Amygdala (tissue), 56 donors: ENCODE data around the gene PDZRN3.

ENCODE experiments used
- DNase-seq, 56 donors: peaks; one replicate each; lab custom pipeline; 2025; lab: John Stamatoyannopoulos, UW

Gene PDZRN3

GRCh38 chr3:73561494-73561893, 63.2 kb downstream of the PDZRN3 start:
- DNase-seq: peak in 12 of 56 donors; percentile 4 to 29 (median 12)

GRCh38 chr3:73559749-73560148, 65.0 kb downstream of the PDZRN3 start:
- DNase-seq: no peak

DNA sequence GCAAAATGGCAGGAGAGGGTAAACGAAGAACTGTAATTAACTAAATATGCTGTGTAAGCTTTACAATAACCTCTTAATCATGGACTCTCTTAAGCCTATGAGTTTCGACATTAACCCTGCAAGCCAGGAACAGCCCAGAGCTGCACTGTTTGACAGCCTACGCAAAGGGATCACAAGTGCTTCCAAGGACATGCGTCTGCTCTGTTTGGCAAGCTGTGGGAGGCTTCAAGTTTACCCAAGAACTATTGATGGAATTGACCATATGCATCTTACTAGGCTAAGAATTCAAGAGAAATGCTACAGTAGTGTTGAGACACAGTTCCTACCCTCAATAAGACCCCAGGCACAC, 66.0 kb downstream of the PDZRN3 start:
- no peak for DNase-seq

GRCh38 chr3:73557986-73558726, 66.6 kb downstream of the PDZRN3 start:
- no peak for DNase-seq

- no peak for DNase-seq
These were observed 68.0 kb downstream of the PDZRN3 start for GRCh38 chr3:73556520-73557372.

DNA sequence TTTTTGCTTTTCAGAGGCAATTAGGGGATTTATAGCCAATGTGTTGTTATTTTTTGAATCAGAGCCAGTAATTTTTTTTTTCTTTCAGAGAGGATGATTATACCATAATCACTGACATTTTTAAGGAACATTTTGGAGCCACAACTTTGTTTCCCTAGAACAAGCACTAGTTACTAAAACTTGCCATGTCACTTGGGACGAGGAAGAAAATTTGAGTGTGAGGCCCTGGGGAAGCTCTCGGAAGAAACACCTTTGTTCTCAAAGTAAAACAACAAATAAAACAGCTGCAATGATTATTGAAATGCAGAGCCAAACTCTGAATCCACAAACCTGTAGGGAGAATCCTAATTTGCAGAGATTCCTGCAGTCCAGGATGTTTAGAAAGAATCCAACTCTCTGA, 69.7 kb downstream of the PDZRN3 start:
- no peak for DNase-seq

- DNase-seq: no peak
These were observed 72.0 kb downstream of the PDZRN3 start for GRCh38 chr3:73552700-73553099.

DNA sequence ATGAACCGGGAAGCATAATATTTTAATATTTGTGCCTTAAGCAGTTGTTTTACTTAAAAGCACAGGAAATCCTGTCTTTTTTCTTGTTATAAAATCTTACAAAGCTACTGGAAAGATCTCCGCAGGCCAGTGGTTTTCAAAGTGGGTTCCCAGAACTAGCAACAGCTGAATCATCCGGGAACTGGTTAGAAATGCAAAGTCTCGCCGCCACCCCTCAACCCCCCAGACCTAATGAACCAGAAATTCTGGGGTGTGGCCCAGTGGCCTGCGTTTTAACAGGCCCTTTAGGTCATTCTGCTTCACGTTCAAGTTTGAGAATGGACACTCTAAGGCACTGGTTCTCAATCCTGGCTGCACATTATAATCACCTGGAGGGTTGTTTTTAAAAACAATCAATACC, 74.7 kb downstream of the PDZRN3 start:
- no peak for DNase-seq

DNA sequence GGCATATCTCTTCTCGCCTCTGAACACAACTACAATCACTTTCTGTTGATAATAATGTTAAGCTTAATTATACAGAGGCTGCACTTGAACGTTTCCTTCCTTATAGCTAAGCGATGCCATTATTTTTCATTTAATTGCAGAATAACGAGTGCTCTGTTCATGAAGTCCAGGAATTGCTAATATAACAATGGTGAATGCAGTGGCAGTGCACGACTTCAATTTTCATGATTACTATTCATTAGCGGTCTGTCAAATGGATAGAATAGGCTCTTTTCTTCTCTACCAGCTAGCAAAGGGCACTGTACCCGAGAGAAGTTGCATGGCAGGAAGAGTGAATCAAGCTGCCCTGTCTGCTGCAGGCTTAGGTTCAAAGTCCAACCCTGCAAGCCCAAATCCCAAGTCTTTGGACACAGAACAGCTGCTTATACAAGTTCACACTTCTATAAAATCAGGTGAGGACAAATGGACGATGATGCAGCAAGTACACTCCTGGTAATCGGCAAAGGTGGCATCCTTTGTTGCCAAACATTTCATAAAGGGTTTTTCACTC, 75.6 kb downstream of the PDZRN3 start:
- DNase-seq: no peak

- no peak for DNase-seq
These were observed 76.3 kb downstream of the PDZRN3 start for GRCh38 chr3:73548436-73548835.

- no peak for DNase-seq
These were observed 77.1 kb downstream of the PDZRN3 start for GRCh38 chr3:73547427-73548248.

DNA sequence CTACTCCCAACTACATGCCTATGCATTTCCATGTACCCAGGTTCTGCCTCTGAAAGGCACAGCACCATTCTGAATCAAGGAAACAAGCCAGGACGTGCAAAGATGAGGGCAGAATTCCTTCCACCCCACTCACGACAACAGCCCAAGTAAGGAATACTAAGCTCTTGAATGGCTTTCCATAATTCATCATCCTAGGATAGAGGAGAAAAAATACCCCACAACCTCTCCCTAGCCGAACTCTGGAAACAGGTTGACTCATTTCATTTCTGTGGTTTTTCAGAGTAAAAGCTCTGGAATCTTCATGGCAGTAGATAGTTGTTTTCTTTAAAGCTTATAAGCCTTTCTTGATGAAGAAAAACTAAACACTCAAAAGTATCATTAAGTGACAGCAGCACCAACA, 77.8 kb downstream of the PDZRN3 start:
- DNase-seq: no peak

DNA sequence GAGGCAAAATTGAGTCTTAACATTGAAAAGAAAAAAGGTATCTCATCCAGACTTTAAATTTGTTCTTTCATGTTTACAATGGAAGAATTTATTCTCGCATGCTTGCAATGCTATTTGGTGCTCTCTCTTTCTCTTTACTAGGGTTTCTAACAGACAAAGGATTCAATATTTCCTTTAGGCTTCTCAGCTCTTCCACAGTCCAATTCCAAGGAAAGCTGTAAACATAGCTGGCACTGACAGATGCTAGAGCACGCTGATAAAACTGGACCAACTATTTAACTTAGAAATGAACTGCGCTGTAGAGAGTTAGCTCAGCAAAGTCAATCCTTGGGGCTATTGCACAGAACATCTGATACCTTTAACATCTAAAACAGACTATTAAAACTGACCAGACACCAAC, 81.3 kb downstream of the PDZRN3 start:
- no peak for DNase-seq

DNA sequence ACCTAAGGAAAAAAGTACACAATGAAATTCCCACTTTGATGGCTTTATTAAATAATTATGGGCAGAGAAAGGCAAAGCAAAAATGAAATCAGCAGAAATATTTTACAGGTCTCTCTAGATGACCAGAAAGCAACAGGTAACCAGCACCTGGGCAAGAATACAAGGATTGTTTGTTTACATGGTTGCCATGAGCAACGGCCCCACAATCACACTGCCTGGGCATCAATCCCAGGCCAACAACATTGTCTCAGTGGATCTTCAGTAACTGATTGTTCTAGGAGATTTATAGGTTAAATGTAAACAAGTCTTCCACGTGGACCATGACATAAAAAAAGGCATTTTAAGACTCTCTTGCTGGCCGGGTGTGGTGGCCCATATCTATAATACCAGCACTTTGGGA, 82.6 kb downstream of the PDZRN3 start:
- DNase-seq: no peak

- no peak for DNase-seq
These were observed 83.6 kb downstream of the PDZRN3 start for GRCh38 chr3:73540969-73541740.

DNA sequence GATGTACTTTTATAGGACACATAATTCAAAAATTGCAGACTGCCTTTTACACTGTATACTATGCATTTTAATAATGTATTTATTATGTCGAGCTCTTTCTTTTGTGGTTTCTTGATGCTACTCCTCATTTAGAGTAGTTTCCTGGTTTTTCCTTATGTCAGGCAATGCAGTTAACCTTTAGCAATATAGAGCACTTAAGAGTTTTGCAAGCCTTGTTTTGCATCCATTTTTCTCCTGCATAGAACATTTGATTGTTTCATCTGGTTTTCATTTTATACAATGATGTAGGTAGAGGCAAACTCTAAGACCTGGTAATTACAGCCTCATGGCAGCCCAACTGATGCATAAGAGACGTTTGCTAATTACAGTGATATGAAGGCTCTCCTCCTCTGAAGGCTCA, 86.3 kb downstream of the PDZRN3 start:
- DNase-seq: no peak

DNA sequence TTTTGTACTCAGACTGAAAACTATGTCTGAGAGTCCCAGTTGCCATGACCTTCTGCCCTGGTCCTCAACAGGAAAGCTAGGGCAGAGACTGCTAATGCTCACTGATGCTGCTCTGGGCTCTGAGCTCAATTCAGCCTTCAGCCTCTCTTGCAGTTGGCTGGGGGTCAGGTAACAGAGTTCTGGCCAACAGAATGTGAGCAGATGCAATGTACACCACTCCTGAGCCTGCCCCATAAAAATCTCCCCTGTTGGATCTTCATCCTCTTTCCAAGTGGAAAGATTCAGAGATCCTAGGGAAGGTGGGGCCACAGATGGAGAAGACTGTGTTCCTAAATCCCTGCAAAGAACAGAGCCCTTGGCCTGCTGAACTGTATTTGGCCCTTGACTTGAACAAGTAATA, 87.8 kb downstream of the PDZRN3 start:
- no peak for DNase-seq

- DNase-seq: no peak
These were observed 88.3 kb downstream of the PDZRN3 start for GRCh38 chr3:73536336-73536895.

DNA sequence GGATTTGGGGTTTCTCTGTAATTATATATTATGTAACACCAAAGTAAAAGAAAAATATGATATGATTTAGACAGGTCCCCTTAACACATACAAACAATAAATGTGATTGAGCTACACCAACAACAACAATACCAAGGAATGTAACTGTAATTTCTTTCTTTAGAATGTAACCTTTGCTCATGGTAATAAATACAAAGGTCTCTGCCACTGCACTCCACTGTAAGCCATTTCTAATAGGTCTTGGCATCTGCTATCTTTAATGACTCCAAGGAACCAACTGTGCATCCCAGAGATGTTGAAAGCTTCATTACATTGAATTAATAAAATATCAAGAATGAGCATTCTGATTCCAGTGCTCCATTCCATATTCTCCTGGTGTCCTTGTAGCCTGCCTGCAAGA, 88.8 kb downstream of the PDZRN3 start:
- DNase-seq: no peak

GRCh38 chr3:73535137-73535536, 89.6 kb downstream of the PDZRN3 start:
- no peak for DNase-seq
